HG03025 (cell line): ENCODE results near the gene VPS13A.
A peak's percentile ranks its signal among the peaks of the same experiment; 100 is the strongest.

Source experiments
- ATAC-seq: cut with Tn5 transposase; IDR thresholded peaks from one replicate; pipeline ENCODE4 v1.9.1; 2021; ENCODE audit warnings: mild to moderate bottlenecking, moderate library complexity; ENCODE audit not compliant: unreplicated experiment, low FRiP score

The VPS13A gene

DNA sequence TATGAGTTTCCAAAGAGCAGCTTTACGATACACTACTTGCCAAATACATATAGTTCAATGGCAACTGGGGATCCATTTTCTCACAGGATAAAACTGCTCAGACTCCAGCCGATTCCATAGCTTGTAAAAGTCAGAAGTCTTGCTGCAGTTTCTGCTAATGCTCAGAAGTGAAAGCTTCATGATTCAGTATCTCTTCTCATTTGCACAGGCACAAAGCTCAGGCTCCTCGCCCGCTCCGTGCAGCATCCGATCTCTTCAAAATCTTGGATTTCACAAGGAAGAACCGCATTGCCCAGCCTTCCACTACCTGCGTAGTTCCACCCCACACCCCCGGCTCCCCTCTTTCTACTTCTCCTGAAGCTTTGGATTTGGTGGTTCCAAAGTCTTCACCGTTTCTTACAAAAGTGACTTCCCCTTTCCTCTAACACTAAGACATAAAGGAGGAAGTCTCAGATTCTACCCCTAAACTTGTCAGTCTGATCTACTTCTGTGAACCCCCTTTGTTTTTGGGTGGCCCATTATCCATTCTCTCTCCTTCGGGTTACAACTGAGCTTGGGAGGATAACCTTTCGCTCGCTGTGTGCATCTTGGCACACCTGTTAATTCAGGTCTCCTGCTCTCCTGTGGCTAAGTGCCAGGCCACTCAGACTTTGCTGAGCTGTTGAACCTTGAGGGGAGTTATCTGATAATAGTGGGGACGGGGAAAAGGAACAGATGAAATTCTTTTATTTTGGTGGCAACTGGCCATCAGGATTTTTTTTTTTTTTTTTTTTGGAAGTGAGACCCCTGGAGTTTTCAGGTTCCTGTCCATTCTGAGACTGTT, 276.7 kb downstream of the VPS13A start:
- ATAC-seq, result peak; percentile 38

DNA sequence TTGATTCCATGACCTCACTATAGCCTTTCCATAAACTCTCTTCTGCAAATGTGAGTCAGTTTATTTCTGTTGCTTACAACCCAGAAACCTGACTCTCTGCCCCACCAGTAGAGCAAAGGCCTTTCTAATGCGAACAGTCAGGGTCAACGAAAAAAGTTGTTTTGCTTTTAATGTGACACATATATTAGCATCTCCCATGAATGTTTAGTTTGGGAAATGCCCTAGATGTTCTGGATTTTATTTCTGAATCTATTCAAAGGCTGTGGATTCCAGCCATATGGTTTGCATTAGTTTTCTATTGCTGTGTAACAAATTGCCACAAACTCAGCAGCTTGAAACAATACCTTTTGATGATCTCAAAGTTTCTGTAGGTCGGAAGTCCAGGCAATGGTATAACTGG, 277.3 kb downstream of the VPS13A start:
- no peak for ATAC-seq

DNA sequence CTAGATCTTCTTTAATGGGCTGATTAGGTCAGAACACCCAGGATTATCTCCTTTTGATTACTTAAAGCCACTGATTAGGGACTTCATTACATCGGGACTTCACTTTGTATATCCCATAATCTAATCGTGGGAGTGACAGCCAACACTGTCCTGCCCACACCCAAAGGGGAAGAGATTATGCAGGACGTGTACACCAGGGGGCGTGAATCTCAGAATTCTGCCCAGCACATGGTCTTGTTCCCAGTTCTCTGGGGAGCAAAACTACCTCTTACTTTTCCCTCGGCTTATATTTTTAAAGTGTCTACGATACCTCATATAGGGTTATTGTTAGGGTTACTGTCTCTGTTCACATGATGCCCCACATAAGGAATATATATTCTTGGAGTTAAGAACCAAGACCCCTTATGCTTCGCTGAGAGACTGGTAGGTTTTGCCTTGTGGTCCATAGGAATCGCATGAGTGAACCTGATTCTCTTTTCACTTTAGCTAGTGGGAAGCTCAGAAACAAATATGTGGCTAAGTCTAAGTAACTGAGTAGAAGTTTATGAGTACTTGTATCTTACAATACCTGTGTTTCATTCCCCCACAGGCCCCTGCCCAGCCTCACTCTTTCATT, 278.1 kb downstream of the VPS13A start:
- ATAC-seq, result peak; percentile 36

DNA sequence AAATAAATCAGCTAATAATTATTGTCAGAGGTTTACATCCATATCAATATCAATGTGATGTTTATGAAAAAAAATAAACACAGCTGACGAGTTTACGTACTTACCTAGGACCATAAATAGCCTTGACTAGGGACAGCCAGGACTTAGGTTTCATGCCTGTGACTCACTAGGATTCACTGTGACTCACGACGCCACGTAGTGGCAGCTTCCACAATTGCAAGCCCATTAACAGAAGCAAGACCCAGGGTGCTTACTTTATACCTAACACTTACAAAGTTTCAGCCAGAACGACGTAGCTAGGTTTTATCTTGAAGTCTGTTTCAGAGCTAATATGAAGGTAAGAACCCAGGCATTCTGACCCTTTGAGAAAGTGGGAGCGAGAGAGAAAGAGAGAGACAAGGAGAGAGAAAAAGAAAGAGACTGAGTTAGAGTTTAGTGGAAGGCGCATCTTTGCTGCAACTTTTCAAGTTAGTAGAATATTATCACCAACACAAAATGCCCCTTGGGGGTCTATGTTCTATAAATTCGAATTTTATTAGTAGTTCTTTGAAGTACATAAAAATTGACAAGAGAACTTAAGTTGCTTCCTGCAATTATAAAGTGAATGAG, 279.6 kb downstream of the VPS13A start:
- ATAC-seq, result peak; percentile 39

DNA sequence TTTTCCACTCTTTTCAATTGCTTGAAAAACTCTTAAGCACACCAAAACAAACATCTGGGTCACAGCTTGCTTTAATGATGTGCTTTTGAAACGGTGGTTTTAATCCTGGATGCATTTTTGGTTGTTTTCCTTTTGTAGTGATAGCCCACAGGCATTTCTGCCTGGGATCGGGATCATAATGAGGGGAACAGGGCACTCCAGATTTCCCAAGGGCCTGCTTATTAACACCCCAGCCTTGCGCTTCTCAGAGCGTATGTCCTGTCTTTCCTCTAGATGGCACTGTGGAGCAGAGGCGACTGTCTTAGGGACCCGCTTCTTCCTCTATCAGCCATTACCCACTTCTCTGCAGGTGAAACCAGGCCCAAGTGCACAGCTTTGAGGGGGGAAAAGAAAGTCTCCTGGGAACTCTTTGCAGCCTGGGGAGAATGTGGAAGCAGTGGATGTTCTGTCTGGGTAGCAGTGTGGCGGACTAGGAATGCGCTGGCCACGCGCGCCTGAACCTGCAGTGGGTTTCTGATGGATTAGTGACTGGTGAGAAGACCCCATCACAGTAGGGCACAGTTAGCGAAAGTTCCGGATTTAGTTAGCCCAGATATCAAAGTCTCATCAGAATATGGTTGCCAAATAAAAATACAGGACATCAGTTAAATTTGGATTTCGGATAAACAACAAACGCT, 280.7 kb downstream of the VPS13A start:
- ATAC-seq, result peak; percentile 84

DNA sequence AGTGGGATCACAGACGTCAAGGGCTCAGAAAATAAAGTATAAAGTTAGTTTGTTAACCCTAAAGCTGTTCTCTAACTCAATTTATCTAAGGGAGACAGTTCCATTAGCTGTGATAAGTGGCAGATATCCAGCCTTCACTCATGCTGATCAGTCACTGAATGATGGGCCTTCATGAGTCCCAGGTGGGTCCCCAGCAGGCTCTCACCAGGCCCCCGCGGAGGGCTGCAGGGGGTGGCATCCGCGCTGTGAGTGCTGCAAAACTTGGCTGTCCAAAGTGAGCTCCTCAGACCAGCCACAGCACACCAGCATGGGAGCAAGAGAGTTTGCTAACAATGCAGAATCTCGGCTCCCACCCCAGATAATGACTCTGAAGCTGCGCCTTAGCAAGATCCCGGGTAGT, 283.6 kb downstream of the VPS13A start:
- no peak for ATAC-seq

DNA sequence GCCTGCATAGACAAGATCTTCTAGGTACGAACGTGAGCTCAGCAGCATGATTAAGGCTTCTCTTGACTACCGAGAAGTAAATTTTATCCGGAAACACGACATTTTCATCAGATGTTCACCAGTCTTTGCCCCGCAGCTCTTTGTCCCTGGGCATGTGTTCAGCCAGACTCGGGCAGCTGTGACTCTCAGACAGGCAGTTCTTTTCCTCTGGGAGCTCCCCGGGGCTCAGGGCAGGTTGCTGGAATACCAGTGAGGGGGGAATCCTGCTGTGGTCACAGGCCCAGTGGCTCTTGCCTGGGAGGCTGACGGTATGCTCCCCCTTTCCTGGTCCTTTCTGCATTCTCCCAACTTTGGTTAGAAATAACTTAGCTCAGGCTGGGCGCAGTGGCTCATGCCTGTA, 284.7 kb downstream of the VPS13A start:
- no peak for ATAC-seq

DNA sequence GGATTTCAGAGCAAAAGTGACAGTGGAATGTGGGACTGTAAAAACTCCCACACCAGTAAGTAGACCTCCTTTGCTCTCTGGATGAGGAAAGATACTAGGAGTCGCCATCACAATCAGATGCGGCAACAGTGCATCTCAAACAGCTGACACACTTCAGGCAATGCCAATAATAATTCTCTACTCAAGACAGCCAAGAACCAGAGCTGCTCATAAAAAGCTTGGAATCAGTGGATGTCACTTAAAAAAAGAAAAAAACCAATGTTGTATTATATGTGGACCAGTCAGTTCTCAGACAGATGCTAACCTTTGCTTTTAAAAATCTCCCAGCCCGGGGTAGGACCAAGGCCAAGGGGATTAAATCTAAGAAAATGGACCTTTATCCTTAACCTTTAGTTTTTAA, 285.8 kb downstream of the VPS13A start:
- no peak for ATAC-seq

DNA sequence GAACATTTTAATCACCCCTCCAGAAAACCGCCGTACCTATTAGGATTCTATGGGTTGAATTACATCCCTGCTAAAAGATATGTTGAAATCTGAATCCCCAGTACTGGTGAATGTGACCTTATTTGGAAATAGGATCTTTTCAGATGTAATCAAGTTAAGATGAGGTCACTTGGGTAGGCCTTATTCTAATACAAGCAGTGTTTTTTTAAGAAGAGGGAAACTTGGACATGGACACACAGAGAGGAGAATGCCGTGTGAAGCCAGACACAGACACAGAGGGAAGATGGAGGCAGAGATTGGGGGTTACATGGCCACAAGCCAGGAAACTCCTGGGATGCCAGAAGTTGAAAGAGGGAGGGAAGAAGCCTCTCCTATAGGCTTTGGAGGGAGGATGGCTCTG, 287.3 kb downstream of the VPS13A start:
- ATAC-seq, result no peak

DNA sequence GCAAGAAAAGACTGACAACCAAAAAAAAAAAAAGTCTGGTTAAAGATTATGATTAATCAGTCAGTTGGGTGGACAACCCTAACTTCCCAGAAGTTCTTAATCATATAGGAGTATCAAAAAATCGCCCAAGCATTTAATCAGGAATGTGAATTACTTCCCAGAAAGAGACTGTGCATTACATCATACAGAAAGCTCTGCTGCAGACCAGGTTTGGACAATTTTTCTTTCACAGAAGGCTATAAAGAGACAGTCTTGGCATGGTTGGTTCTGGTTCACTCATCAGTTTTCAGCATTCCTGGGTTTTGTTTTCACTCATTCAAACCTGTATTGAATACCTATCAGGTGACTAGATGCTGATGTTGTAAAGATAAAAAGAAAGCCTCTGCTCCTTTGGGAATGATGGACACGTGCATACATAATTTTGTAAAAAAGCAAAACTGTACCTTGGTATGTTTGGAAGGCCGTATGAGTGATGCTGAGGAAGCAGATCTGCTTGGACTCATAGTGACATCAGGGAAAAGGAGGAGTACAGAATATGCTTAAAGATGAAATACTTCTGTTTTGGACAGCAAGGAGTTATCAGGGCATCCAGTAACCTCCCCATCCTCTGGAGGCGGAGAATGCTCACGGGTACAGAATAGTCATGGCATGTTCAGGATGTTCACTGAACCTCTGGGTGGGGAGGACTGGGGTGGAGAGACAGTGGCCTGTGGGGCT, 292.3 kb downstream of the VPS13A start:
- no peak for ATAC-seq
